SK-N-MC (cell line): ENCODE results near the gene TECPR1.

Experiments used
- DNase-seq: peaks from one replicate; pipeline ENCODE4 v3.0.0-alpha.2; 2011; ENCODE audit warnings: low read depth, low spot score
- H3K27ac ChIP-seq: fragments of 200-600 bp; sonication (generic); 2 replicates; pipeline ENCODE4 v1.5.1; 2016; ENCODE audit warnings: mixed run types
- H3K36me3 ChIP-seq: fragments of 200-600 bp; sonication (generic); 2 replicates; pipeline ENCODE4 v1.6.1; 2017; ENCODE audit warnings: antibody characterized with exemption, low read length, mixed read lengths; ENCODE audit not compliant: insufficient read depth
- H3K4me3 ChIP-seq: fragments of 200-600 bp; sonication (generic); 2 replicates; pipeline ENCODE4 v1.5.1; 2016
- H3K9ac ChIP-seq: fragments of 200-600 bp; sonication (generic); 2 replicates; pipeline ENCODE4 v1.8.0; 2017; ENCODE audit warnings: mixed run types, mixed read lengths; ENCODE audit not compliant: insufficient read length
- H3K9me3 ChIP-seq: fragments of 200-600 bp; sonication (generic); 2 replicates; pipeline ENCODE4 v1.6.1; 2017; ENCODE audit warnings: low read depth, mild to moderate bottlenecking, antibody characterized with exemption, low read length, moderate library complexity, mixed read lengths
- EZH2 ChIP-seq: fragments of 200-600 bp; sonication (generic); IDR thresholded peaks from one replicate; pipeline ENCODE4 v1.6.1; 2017; ENCODE audit warnings: antibody characterized with exemption
- FOXP2 ChIP-seq: optimal IDR thresholded peaks from 2 replicates; pipeline ENCODE3; 2011; ENCODE audit warnings: mild to moderate bottlenecking, moderate library complexity; ENCODE audit not compliant: insufficient read depth; ENCODE audit errors: extremely low read length, control extremely low read depth
- POLR2AphosphoS5 ChIP-seq: IDR thresholded peaks from 2 replicates; pipeline ENCODE4 v1.6.1; 2012; ENCODE audit warnings: mild to moderate bottlenecking, low read depth, low read length, borderline replicate concordance

TECPR1 gene

GRCh38 chr7:98257701-98258100 is 5.7 kb upstream of the TECPR1 start:
- no peak for DNase-seq
- Histone ChIP-seq H3K36me3 (no peaks in the 10 kb centered on the region), H3K4me3 (no peak overlapping the region), H3K9ac (no peak overlapping the region), H3K27ac (no peak overlapping the region), H3K9me3 (no peaks in the 10 kb centered on the region)
- TF ChIP-seq EZH2 (no peak), POLR2AphosphoS5 (no peak), FOXP2 (no peak)

GRCh38 chr7:98256431-98256830 is 4.4 kb upstream of the TECPR1 start:
- H3K27ac ChIP-seq = no peak overlapping the region
- no peak for DNase-seq
- no peak overlapping the region for H3K9ac ChIP-seq
- TF ChIP-seq POLR2AphosphoS5 (no peak), FOXP2 (no peak), EZH2 (no peak)
- H3K9me3 ChIP-seq = no peaks in the 10 kb centered on the region
- no peak overlapping the region for H3K4me3 ChIP-seq
- H3K36me3 ChIP-seq = no peaks in the 10 kb centered on the region

GRCh38 chr7:98254951-98255610 is 3.0 kb upstream of the TECPR1 start:
- no peak for DNase-seq
- Histone ChIP-seq H3K4me3 (no peak overlapping the region), H3K36me3 (no peaks in the 10 kb centered on the region), H3K9me3 (no peaks in the 10 kb centered on the region), H3K9ac (no peak overlapping the region), H3K27ac (no peak overlapping the region)
- TF ChIP-seq POLR2AphosphoS5 = no peak
- TF ChIP-seq FOXP2 = no peak

- Histone ChIP-seq H3K9me3 (no peaks in the 10 kb centered on the region), H3K4me3 (no peak overlapping the region), H3K36me3 (no peaks in the 10 kb centered on the region), H3K27ac (no peak overlapping the region), H3K9ac (no peak overlapping the region)
- TF ChIP-seq POLR2AphosphoS5 = no peak
- no peak for TF ChIP-seq EZH2
- DNase-seq = no peak
Measured at GRCh38 chr7:98254516-98254915, 2.5 kb upstream of the TECPR1 start.

- TF ChIP-seq EZH2 (no peak), FOXP2 (no peak), POLR2AphosphoS5 (no peak)
- no peaks in the 10 kb centered on the region for H3K9me3 ChIP-seq
- no peak overlapping the region for H3K27ac ChIP-seq
- peak overlapping the region; percentile 78 for H3K9ac ChIP-seq
- H3K36me3 ChIP-seq = no peaks in the 10 kb centered on the region
- peak overlapping the region; percentile 97 for H3K4me3 ChIP-seq
- no peak for DNase-seq
Measured at GRCh38 chr7:98252425-98253054, 508 bp upstream of the TECPR1 start.

- peak overlapping the region; percentile 97 for H3K4me3 ChIP-seq
- H3K36me3 ChIP-seq = no peaks in the 10 kb centered on the region
- no peak for TF ChIP-seq EZH2
- TF ChIP-seq FOXP2 = no peak
- TF ChIP-seq POLR2AphosphoS5 = no peak
- DNase-seq = no peak
- peak overlapping the region; percentile 78 for H3K9ac ChIP-seq
- H3K27ac ChIP-seq = no peak overlapping the region
- H3K9me3 ChIP-seq = no peaks in the 10 kb centered on the region
Measured at GRCh38 chr7:98251231-98251600, 816 bp downstream of the TECPR1 start.

GRCh38 chr7:98250789-98251188 is 1.2 kb downstream of the TECPR1 start:
- Histone ChIP-seq H3K9me3 (no peaks in the 10 kb centered on the region), H3K4me3 (no peak overlapping the region), H3K9ac (no peak overlapping the region), H3K27ac (no peak overlapping the region), H3K36me3 (no peaks in the 10 kb centered on the region)
- TF ChIP-seq FOXP2 (no peak), POLR2AphosphoS5 (no peak), EZH2 (no peak)
- DNase-seq = no peak

GRCh38 chr7:98249106-98249505 is 2.9 kb downstream of the TECPR1 start:
- no peak for DNase-seq

More at GRCh38 chr7:98249106-98249505, 2.9 kb downstream of the TECPR1 start:
- H3K4me3 ChIP-seq = no peak overlapping the region
- no peak overlapping the region for H3K9ac ChIP-seq
- H3K36me3 ChIP-seq = no peaks in the 10 kb centered on the region
- H3K9me3 ChIP-seq = no peaks in the 10 kb centered on the region
- TF ChIP-seq EZH2 (no peak), POLR2AphosphoS5 (no peak), FOXP2 (no peak)
- no peak overlapping the region for H3K27ac ChIP-seq
